Skeletal muscle tissue (tissue), 4 donors: ENCODE data around the gene STX19. TPM values are rescaled to one million over a fixed set of nuclear protein-coding genes. Genes with fewer than 3 reads are reported as not detected.

Experiments used
- H3K27ac ChIP-seq: one replicate; pipeline ENCODE4 v1.7.0; 2013; ENCODE audit warnings: mild to moderate bottlenecking, low read depth, low read length, inconsistent platforms
- H3K27me3 ChIP-seq, 3 donors: one replicate each; pipeline ENCODE4 v1.7.0; 2013; ENCODE audit warnings: low read length in 3 of 3; ENCODE audit not compliant: control insufficient read depth in 3 of 3, insufficient read depth in 3 of 3
- H3K36me3 ChIP-seq, 3 donors: one replicate each; pipeline ENCODE4 v1.7.0; 2013; ENCODE audit warnings: low read length in 3 of 3; ENCODE audit not compliant: control insufficient read depth in 3 of 3, insufficient read depth in 3 of 3
- H3K4me1 ChIP-seq, 3 donors: one replicate each; pipeline ENCODE4 v1.7.0; 2013; ENCODE audit warnings: low read length in 3 of 3, mild to moderate bottlenecking in 3 of 3; ENCODE audit not compliant: control insufficient read depth in 3 of 3, insufficient read depth in 3 of 3
- H3K4me3 ChIP-seq, 3 donors: one replicate each; pipeline ENCODE4 v1.7.0; 2013; ENCODE audit warnings: low read length in 3 of 3
- H3K9ac ChIP-seq, 3 donors: one replicate each; pipeline ENCODE4 v1.7.0; 2013; ENCODE audit warnings: low read length in 3 of 3, mild to moderate bottlenecking in 3 of 3, moderate library complexity in 2 of 3, low read depth in 1 of 3
- H3K9me3 ChIP-seq, 3 donors: one replicate each; pipeline ENCODE4 v1.7.0; 2013; ENCODE audit warnings: low read length in 3 of 3; ENCODE audit not compliant: control insufficient read depth in 3 of 3
- total RNA-seq: library from RNA; depleted of rRNA; stranded (reverse); fragments of >200 nt; gene quantifications from one replicate; pipeline ENCODE4 v1.2.3, GENCODE V29; 2014
- donor health status: Osteomylitis.

The STX19 gene
- total RNA-seq, 1 donor from 2014 or later, result not detected

- peak overlapping the region; percentile 15 to 77 (median 23) for H3K4me3 ChIP-seq
- H3K9ac ChIP-seq, result peak overlapping the region; percentile 28 to 78 (median 35)
- H3K27ac ChIP-seq, result no peak overlapping the region
- H3K9me3 ChIP-seq, result no peaks in the 10 kb centered on the region
- H3K36me3 ChIP-seq, result no peaks in the 10 kb centered on the region
- no peaks in the 10 kb centered on the region for H3K27me3 ChIP-seq
- H3K4me1 ChIP-seq, result no peaks in the 10 kb centered on the region
These were observed 24.0 kb downstream of the STX19 start for GRCh38 chr3:94004301-94004910.

GRCh38 chr3:94001827-94002495 is 26.4 kb downstream of the STX19 start:
- no peak overlapping the region for H3K27ac ChIP-seq
- no peak overlapping the region for H3K4me3 ChIP-seq
- no peaks in the 10 kb centered on the region for H3K9me3 ChIP-seq
- H3K36me3 ChIP-seq, result no peaks in the 10 kb centered on the region
- H3K4me1 ChIP-seq, result no peaks in the 10 kb centered on the region
- H3K27me3 ChIP-seq, result no peaks in the 10 kb centered on the region
- no peak overlapping the region for H3K9ac ChIP-seq

- H3K9me3 ChIP-seq, result no peaks in the 10 kb centered on the region
- H3K36me3 ChIP-seq, result no peaks in the 10 kb centered on the region
- no peaks in the 10 kb centered on the region for H3K4me1 ChIP-seq
- H3K9ac ChIP-seq, result no peak overlapping the region
- no peak overlapping the region for H3K27ac ChIP-seq
- H3K27me3 ChIP-seq, result no peaks in the 10 kb centered on the region
- H3K4me3 ChIP-seq, result no peak overlapping the region
These were observed 27.2 kb downstream of the STX19 start for GRCh38 chr3:94001191-94001590.

GRCh38 chr3:93994056-93994455 is 34.3 kb downstream of the STX19 start:
- Histone ChIP-seq H3K4me1 (no peaks in the 10 kb centered on the region), H3K27ac (no peak overlapping the region), H3K27me3 (no peaks in the 10 kb centered on the region), H3K36me3 (no peaks in the 10 kb centered on the region), H3K4me3 (no peak overlapping the region), H3K9me3 (no peaks in the 10 kb centered on the region), H3K9ac (no peak overlapping the region)

GRCh38 chr3:93992207-93992606 is 36.2 kb downstream of the STX19 start:
- Histone ChIP-seq H3K4me3 (no peak overlapping the region), H3K4me1 (no peaks in the 10 kb centered on the region), H3K9ac (no peak overlapping the region), H3K36me3 (no peaks in the 10 kb centered on the region), H3K9me3 (no peaks in the 10 kb centered on the region), H3K27me3 (no peaks in the 10 kb centered on the region), H3K27ac (no peak overlapping the region)

GRCh38 chr3:93991631-93992030 is 36.8 kb downstream of the STX19 start:
- Histone ChIP-seq H3K4me3 (no peak overlapping the region), H3K9ac (no peak overlapping the region), H3K36me3 (no peaks in the 10 kb centered on the region), H3K27me3 (no peaks in the 10 kb centered on the region), H3K27ac (no peak overlapping the region), H3K4me1 (no peaks in the 10 kb centered on the region), H3K9me3 (no peaks in the 10 kb centered on the region)

GRCh38 chr3:93989241-93989640 is 39.2 kb downstream of the STX19 start:
- Histone ChIP-seq H3K27me3 (no peaks in the 10 kb centered on the region), H3K4me1 (no peaks in the 10 kb centered on the region), H3K27ac (no peak overlapping the region), H3K9ac (no peak overlapping the region), H3K36me3 (no peaks in the 10 kb centered on the region), H3K4me3 (no peak overlapping the region), H3K9me3 (no peaks in the 10 kb centered on the region)

- H3K27ac ChIP-seq, result no peak overlapping the region
These were observed 39.6 kb downstream of the STX19 start for GRCh38 chr3:93988764-93989163.

GRCh38 chr3:93988283-93988682 is 40.1 kb downstream of the STX19 start:
- Histone ChIP-seq H3K36me3 (no peaks in the 10 kb centered on the region), H3K9ac (no peak overlapping the region), H3K4me3 (no peak overlapping the region), H3K27ac (no peak overlapping the region), H3K9me3 (no peaks in the 10 kb centered on the region), H3K4me1 (no peaks in the 10 kb centered on the region), H3K27me3 (no peaks in the 10 kb centered on the region)

More at GRCh38 chr3:93988764-93989163, 39.6 kb downstream of the STX19 start:
- Histone ChIP-seq H3K9me3 (no peaks in the 10 kb centered on the region), H3K4me3 (no peak overlapping the region), H3K27me3 (no peaks in the 10 kb centered on the region), H3K9ac (no peak overlapping the region), H3K4me1 (no peaks in the 10 kb centered on the region), H3K36me3 (no peaks in the 10 kb centered on the region)

- peaks cover 5 to 8% (median 7%) of the 10 kb centered on the region in 3 donors for H3K4me1 ChIP-seq
- H3K36me3 ChIP-seq, result no peaks in the 10 kb centered on the region
- H3K9ac ChIP-seq, result no peak overlapping the region
- no peak overlapping the region for H3K4me3 ChIP-seq
- H3K27ac ChIP-seq, result no peak overlapping the region
- no peaks in the 10 kb centered on the region for H3K9me3 ChIP-seq
- H3K27me3 ChIP-seq, result no peaks in the 10 kb centered on the region
These were observed 43.8 kb downstream of the STX19 start for GRCh38 chr3:93984618-93985017.
